Small intestine (tissue), 7 donors: ENCODE data around the gene SIK3. TPM values are rescaled to one million over a fixed set of nuclear protein-coding genes. Genes with fewer than 3 reads are reported as not detected.
"Not testable (repeated sequence)": the region's sequence is repeated elsewhere in the genome, so short reads cannot be mapped to it uniquely, and the experiment has no call there.

Experiments
- DNase-seq, 2 donors: peaks; one replicate each; pipeline versions ENCODE4 v3.0.0 to v3.0.0-alpha.2; 2013
- FAIRE-seq: peaks from 2 replicates; lab custom pipeline; 2012; peaks lifted over from hg19 to GRCh38; lab: Jason Lieb, UNC
- H3K27ac ChIP-seq, 3 donors: one replicate each; pipeline ENCODE4 v1.5.1; 2013; ENCODE audit warnings: low read length in 2 of 3, mild to moderate bottlenecking in 2 of 3, control low read depth in 1 of 3, inconsistent platforms in 1 of 3, low read depth in 1 of 3, moderate library complexity in 1 of 3
- H3K27me3 ChIP-seq, 3 donors: one replicate each; pipeline ENCODE4 v1.6.1; 2013; ENCODE audit warnings: low read length in 3 of 3, inconsistent platforms in 1 of 3; ENCODE audit not compliant: control insufficient read depth in 3 of 3, insufficient read depth in 3 of 3
- H3K36me3 ChIP-seq, 3 donors: one replicate each; pipeline ENCODE4 v1.6.1; 2013; ENCODE audit warnings: low read length in 3 of 3, inconsistent platforms in 1 of 3, low read depth in 1 of 3, mild to moderate bottlenecking in 1 of 3, moderate library complexity in 1 of 3; ENCODE audit not compliant: control insufficient read depth in 3 of 3, insufficient read depth in 2 of 3
- H3K4me1 ChIP-seq, 3 donors: one replicate each; pipeline ENCODE4 v1.6.1; 2013; ENCODE audit warnings: low read length in 2 of 3, inconsistent platforms in 1 of 3, low read depth in 1 of 3, mild to moderate bottlenecking in 1 of 3, moderate library complexity in 1 of 3; ENCODE audit not compliant: control insufficient read depth in 3 of 3, insufficient read depth in 2 of 3
- H3K4me3 ChIP-seq, 3 donors: one replicate each; pipeline ENCODE4 v1.5.1; 2013; ENCODE audit warnings: low read length in 3 of 3, control low read depth in 1 of 3, inconsistent platforms in 1 of 3, low read depth in 1 of 3, mild to moderate bottlenecking in 1 of 3, moderate library complexity in 1 of 3
- H3K9me3 ChIP-seq, 2 donors: one replicate each; pipeline ENCODE4 v1.6.1; 2013; ENCODE audit warnings: low read depth in 1 of 2, low read length in 1 of 2; ENCODE audit not compliant: control insufficient read depth in 2 of 2, insufficient read depth in 1 of 2
- WGBS, 3 donors: extraction: QIAGEN DNeasy Blood & Tissue Kit; methylation state at CpG; one replicate each; pipeline ENCODE4 v1.1.7; 2013; 5-methylcytosine and 5-hydroxymethylcytosine counted together
- polyA plus RNA-seq, 4 donors: library from polyadenylated mRNA; stranded (reverse) in 3 of 4; unstranded in 1 of 4; fragments of 200-250 nt in 3 of 4; fragments of 120-200 nt in 1 of 4; gene quantifications; one replicate each; pipeline versions ENCODE4 v1.2.1 to v1.2.3, GENCODE V29; 2013
- donor health status: healthy with polysubstance abuse.
- donor health status: control.
- donor health status: control.
- donor health status: Bipolar disorder and iron deficiency.
- donor health status: healthy.

Gene SIK3
- polyA plus RNA-seq, 4 donors, result 4.9 to 35.3 (median 9.0) TPM

- FAIRE-seq, H3K36me3 ChIP-seq, DNase-seq, H3K27me3 ChIP-seq, H3K4me3 ChIP-seq, H3K9me3 ChIP-seq, H3K27ac ChIP-seq, H3K4me1 ChIP-seq: not testable (repeated sequence)
- 84% methylated on average over 2 of the region's 15 CpGs; no CpG with 5 or more reads in 2 of the 3 donors for WGBS, 3 donors
These were observed 39.2 kb upstream of the SIK3 start for GRCh38 chr11:117137223-117138086.

GRCh38 chr11:117134979-117135378, 36.8 kb upstream of the SIK3 start:
- WGBS, 3 donors, result 59 to 77% (median 75%) methylated on average over 1 of the region's 4 CpGs
- not testable (repeated sequence) for FAIRE-seq

GRCh38 chr11:117134431-117134830, 36.2 kb upstream of the SIK3 start:
- Histone ChIP-seq H3K27ac (no peak overlapping the region), H3K27me3 (no peaks in the 10 kb centered on the region), H3K4me3 (no peak overlapping the region), H3K36me3 (no peaks in the 10 kb centered on the region), H3K4me1 (no peaks in the 10 kb centered on the region), H3K9me3 (no peaks in the 10 kb centered on the region)
- WGBS, 3 donors, result 48 to 63% (median 59%) methylated on average over 2 to 3 of the region's 3 CpGs
- DNase-seq (no peak), FAIRE-seq (no peak)

More at GRCh38 chr11:117134979-117135378, 36.8 kb upstream of the SIK3 start:
- not testable (repeated sequence) for H3K27me3 ChIP-seq, H3K4me1 ChIP-seq, DNase-seq, H3K36me3 ChIP-seq, H3K27ac ChIP-seq, H3K9me3 ChIP-seq, H3K4me3 ChIP-seq

GRCh38 chr11:117130879-117131278, 32.7 kb upstream of the SIK3 start:
- no peaks in the 10 kb centered on the region for H3K36me3 ChIP-seq
- no peak overlapping the region for H3K27ac ChIP-seq
- 87 to 91% (median 89%) methylated on average over 7 of the region's 7 CpGs for WGBS, 3 donors
- no peak overlapping the region for H3K4me3 ChIP-seq
- no peaks in the 10 kb centered on the region for H3K9me3 ChIP-seq
- H3K4me1 ChIP-seq, result no peaks in the 10 kb centered on the region
- FAIRE-seq, result no peak
- no peak for DNase-seq
- no peaks in the 10 kb centered on the region for H3K27me3 ChIP-seq

- DNase-seq, H3K4me1 ChIP-seq, H3K36me3 ChIP-seq, H3K4me3 ChIP-seq, H3K27me3 ChIP-seq, H3K9me3 ChIP-seq, H3K27ac ChIP-seq, FAIRE-seq: not testable (repeated sequence)
- 90 to 94% (median 93%) methylated on average over 5 to 7 of the region's 7 CpGs for WGBS, 3 donors
These were observed 32.2 kb upstream of the SIK3 start for GRCh38 chr11:117130396-117130795.

GRCh38 chr11:117128289-117128688, 30.1 kb upstream of the SIK3 start:
- DNase-seq, result no peak
- no peak for FAIRE-seq
- no peaks in the 10 kb centered on the region for H3K27me3 ChIP-seq
- no peak overlapping the region for H3K4me3 ChIP-seq
- no peaks in the 10 kb centered on the region for H3K9me3 ChIP-seq
- 77 to 81% (median 77%) methylated on average over 4 of the region's 4 CpGs for WGBS, 3 donors
- no peaks in the 10 kb centered on the region for H3K4me1 ChIP-seq
- no peak overlapping the region for H3K27ac ChIP-seq
- no peaks in the 10 kb centered on the region for H3K36me3 ChIP-seq

- no peak overlapping the region for H3K4me3 ChIP-seq
- no peaks in the 10 kb centered on the region for H3K36me3 ChIP-seq
- no peaks in the 10 kb centered on the region for H3K27me3 ChIP-seq
- WGBS, 3 donors, result 78 to 79% (median 79%) methylated on average over 6 of the region's 6 CpGs
- H3K9me3 ChIP-seq, result no peaks in the 10 kb centered on the region
- DNase-seq (no peak), FAIRE-seq (no peak)
- H3K4me1 ChIP-seq, result no peaks in the 10 kb centered on the region
- no peak overlapping the region for H3K27ac ChIP-seq
These were observed 29.1 kb upstream of the SIK3 start for GRCh38 chr11:117127171-117127901.

- Histone ChIP-seq H3K27ac (no peak overlapping the region), H3K4me1 (no peaks in the 10 kb centered on the region), H3K9me3 (no peaks in the 10 kb centered on the region), H3K27me3 (no peaks in the 10 kb centered on the region), H3K36me3 (no peaks in the 10 kb centered on the region), H3K4me3 (no peak overlapping the region)
- 83 to 87% (median 83%) methylated on average over 7 of the region's 7 CpGs for WGBS, 3 donors
- FAIRE-seq (no peak), DNase-seq (no peak)
These were observed 28.2 kb upstream of the SIK3 start for GRCh38 chr11:117126223-117126965.
